HFFc6 (cell line): ENCODE data around the gene WDR38. TPM values are rescaled to one million over a fixed set of nuclear protein-coding genes. Genes with fewer than 3 reads are reported as not detected.

Source experiments
- DNase-seq: peaks from one replicate; pipeline ENCODE4 v3.0.0-alpha.2; 2018
- H3K27ac Mint-ChIP-seq: 2 replicates; pipeline ENCODE4 v1.8.0; 2020; ENCODE audit warnings: mild to moderate bottlenecking, mixed read lengths
- H3K27me3 Mint-ChIP-seq: 2 replicates; pipeline ENCODE4 v1.8.0; 2021; ENCODE audit warnings: mild to moderate bottlenecking, moderate library complexity, mixed read lengths; ENCODE audit not compliant: insufficient read depth
- H3K36me3 Mint-ChIP-seq: 2 replicates; pipeline ENCODE4 v1.8.0; 2021; ENCODE audit warnings: low read depth, mixed read lengths
- H3K4me1 Mint-ChIP-seq: 2 replicates; pipeline ENCODE4 v1.8.0; 2020; ENCODE audit warnings: low read depth, mixed read lengths
- H3K4me3 Mint-ChIP-seq: 2 replicates; pipeline ENCODE4 v1.8.0; 2020; ENCODE audit warnings: mild to moderate bottlenecking, moderate library complexity, mixed read lengths
- H3K9me3 Mint-ChIP-seq: 2 replicates; pipeline ENCODE4 v1.8.0; 2020; ENCODE audit warnings: mild to moderate bottlenecking, mixed read lengths
- total RNA-seq, 6 experiments: library from RNA; stranded (reverse); fragmentation: NEBNext Ultra II Directional; extraction: Animal tissue kit (Norgen Biotek cat#: 25700); gene quantifications; 2 replicates in 1 of 6; 3 replicates in 5 of 6; pipeline ENCODE4 v1.2.3, GENCODE V29; 2021
- TF ChIP-seq, protein P1 (sequence below): fragments of 200-600 bp; sonication (generic); IDR thresholded peaks from 2 replicates; pipeline ENCODE4 v1.5.0; 2021; ENCODE audit warnings: antibody characterized with exemption, mild to moderate bottlenecking

The WDR38 gene
- total RNA-seq, 6 experiments from 2014 or later, result not detected

DNA sequence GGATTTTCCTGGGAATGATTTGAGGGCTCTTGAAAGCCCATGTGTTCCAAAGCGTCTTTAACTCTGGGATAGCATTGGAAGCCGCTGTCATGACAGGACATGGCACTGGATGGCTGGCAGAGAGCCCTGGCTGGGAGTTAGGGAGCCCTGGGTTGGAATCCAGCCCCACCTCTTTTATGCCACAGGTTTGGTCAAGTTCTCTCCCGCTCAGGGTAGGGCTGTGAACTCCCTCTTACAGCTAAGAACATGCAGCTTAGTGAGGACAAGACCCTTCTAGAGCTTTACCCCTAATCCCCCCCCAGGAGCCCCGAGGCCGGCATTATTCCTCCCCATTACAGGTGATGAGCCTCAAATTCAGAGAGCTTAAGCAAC, 39.1 kb upstream of the WDR38 start:
- Mint-ChIP-seq H3K9me3 (no peaks in the 10 kb centered on the region), H3K27me3 (peaks cover 6% of the 10 kb centered on the region), H3K4me1 (peaks cover 59% of the 10 kb centered on the region), H3K4me3 (no peak overlapping the region), H3K36me3 (no peaks in the 10 kb centered on the region), H3K27ac (no peak overlapping the region)
- DNase-seq, result no peak
- TF ChIP-seq, protein P1, sequence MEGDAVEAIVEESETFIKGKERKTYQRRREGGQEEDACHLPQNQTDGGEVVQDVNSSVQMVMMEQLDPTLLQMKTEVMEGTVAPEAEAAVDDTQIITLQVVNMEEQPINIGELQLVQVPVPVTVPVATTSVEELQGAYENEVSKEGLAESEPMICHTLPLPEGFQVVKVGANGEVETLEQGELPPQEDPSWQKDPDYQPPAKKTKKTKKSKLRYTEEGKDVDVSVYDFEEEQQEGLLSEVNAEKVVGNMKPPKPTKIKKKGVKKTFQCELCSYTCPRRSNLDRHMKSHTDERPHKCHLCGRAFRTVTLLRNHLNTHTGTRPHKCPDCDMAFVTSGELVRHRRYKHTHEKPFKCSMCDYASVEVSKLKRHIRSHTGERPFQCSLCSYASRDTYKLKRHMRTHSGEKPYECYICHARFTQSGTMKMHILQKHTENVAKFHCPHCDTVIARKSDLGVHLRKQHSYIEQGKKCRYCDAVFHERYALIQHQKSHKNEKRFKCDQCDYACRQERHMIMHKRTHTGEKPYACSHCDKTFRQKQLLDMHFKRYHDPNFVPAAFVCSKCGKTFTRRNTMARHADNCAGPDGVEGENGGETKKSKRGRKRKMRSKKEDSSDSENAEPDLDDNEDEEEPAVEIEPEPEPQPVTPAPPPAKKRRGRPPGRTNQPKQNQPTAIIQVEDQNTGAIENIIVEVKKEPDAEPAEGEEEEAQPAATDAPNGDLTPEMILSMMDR, result no peak

DNA sequence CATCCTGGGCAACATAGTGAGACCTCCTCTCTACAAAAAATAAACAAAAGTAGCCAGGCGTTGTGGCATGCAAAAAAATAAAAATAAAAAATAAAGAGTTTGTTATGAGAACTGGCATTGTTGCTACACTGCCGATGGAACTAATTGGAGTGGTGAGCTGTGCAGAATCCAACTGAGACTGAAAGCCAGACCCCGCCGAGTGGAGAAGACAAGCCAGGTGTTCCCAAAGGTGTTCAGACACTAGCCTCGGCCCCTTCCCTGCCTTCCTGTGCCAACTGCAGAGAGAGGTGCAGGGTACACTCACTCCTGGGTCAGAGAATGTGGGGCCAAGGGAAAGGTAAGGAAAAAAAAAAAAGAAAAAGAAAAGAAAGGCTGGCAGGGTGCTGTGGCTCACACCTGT, 37.7 kb upstream of the WDR38 start:
- H3K27ac Mint-ChIP-seq, result no peak overlapping the region
- H3K36me3 Mint-ChIP-seq, result no peaks in the 10 kb centered on the region
- H3K27me3 Mint-ChIP-seq, result peaks cover 6% of the 10 kb centered on the region
- no peak overlapping the region for H3K4me3 Mint-ChIP-seq
- H3K9me3 Mint-ChIP-seq, result no peaks in the 10 kb centered on the region
- no peak for DNase-seq
- H3K4me1 Mint-ChIP-seq, result peaks cover 57% of the 10 kb centered on the region
- TF ChIP-seq, protein P1, result no peak

DNA sequence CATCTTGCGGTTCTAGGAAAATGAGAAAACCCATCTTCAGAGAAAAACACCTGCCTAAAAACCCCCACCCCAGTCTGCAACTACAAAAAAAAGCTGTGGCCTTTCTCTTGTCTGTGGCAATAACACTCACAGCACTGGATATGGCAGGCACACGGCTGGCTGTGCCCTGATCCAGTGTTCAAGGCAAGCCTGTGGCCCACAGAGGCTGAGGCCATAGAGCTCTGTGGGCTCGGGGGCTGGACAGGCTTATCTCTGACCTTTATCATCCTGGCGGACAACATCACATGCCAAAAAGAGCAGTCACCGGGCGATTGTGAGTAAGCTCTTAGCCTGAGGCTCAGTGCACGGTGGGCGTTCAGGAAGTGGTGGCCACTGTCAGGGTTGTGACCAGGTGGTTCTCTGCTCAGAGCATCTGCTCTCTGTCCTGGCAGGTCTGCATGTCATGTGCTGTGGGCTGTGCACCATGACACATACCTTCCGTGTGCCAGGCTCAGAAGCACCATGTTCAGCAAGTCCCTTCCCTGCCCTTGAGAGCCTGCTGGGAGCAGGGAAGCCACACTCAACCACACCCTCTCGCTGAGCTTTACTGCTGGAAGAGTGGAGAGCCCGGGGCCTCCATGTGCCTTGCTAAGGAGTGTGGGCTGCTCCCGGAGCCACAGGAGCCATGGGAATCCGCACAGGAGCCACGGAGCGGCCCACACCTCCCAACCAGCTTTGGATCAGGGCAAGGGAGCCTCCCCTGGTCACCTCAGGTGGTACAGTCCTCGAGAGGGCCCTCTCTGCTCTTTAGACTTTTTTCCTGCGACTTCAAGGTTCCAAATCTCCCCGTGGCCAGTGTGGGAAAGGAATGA, 34.6 kb upstream of the WDR38 start:
- H3K27me3 Mint-ChIP-seq, result peaks cover 9% of the 10 kb centered on the region
- H3K9me3 Mint-ChIP-seq, result no peaks in the 10 kb centered on the region
- H3K36me3 Mint-ChIP-seq, result no peaks in the 10 kb centered on the region
- peaks cover 32% of the 10 kb centered on the region for H3K4me1 Mint-ChIP-seq
- no peak overlapping the region; the same call in 1 of the 2 replicates for H3K27ac Mint-ChIP-seq
- H3K4me3 Mint-ChIP-seq, result peak overlapping the region; percentile 41; the same call in 1 of the 2 replicates
- TF ChIP-seq, protein P1, result 0 out of 2 replicates have a peak, but pooled peaks have one; percentile 13
- peak; percentile 57 for DNase-seq

DNA sequence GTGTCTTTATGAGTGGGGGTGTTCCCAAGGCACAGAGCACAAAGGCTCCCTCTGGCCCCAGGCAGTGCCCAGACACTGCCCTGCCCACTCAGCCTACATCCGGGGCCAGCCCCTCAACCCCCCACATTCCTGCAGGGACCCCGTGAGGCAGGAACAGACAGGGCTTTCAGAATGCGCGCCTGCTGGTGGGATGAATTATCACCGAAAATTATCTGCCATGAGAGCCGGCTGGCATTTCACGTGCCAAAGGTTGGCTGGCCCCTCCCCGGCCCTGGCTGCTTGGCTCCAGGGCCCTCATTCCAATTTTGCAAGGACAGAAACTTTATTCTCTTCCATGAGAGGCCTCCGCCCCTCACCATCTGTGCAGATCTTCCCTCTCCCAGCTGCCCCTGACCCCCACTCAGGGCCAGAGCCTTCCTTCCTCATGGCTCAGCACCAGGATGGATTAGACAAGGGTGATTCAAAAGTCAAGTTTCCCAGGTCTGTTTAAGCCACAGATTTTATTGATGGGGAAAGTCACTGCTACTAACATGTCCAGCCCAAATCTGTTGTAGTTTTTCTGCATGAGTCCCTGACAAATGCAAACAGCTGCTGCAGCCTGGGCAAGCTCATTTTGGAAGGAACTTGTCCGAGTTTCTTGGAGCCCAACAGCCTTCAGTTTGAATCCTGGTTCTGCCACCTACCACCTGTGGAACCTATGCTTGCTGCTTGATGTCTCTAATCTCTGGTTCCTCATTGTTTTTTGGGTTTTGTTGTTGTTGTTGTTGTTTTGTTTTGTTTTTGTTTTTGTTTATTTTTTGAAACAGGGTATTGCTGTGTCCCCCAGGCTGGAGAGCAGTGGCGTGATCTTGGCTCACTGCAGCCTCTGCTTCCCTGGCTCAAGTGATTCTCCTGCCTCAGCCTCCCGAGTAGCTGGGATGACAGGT, 32.3 kb upstream of the WDR38 start:
- peaks cover 27% of the 10 kb centered on the region for H3K4me1 Mint-ChIP-seq
- DNase-seq, result no peak

More for the DNA sequence above, 32.3 kb upstream of the WDR38 start:
- TF ChIP-seq, protein P1, result no peak
- Mint-ChIP-seq H3K4me3 (no peak overlapping the region), H3K27ac (no peak overlapping the region), H3K27me3 (peaks cover 3% of the 10 kb centered on the region; the same call in 1 of the 2 replicates), H3K36me3 (no peaks in the 10 kb centered on the region), H3K9me3 (no peaks in the 10 kb centered on the region)
